ENCODE results near the gene EHD1.

GRCh38 chr11:64803846-64804345 lies 74.5 kb downstream of the EHD1 start:
- TF ChIP-seq CTCF (IDR thresholded peaks at IDR 0.05) = no peak
- no peak for TF ChIP-seq EP300 (IDR thresholded peaks at IDR 0.05; ENCODE audit: low read depth)
- TF ChIP-seq POLR2A (IDR thresholded peaks at IDR 0.05) = no peak
- TF ChIP-seq POLR2AphosphoS5 (IDR thresholded peaks at IDR 0.05) = no peak
